GM12873 (cell line): Measurements from ENCODE around the gene STK31.

Experiments used
- CTCF ChIP-seq: IDR thresholded peaks from 2 replicates; pipeline ENCODE4 v1.5.1; 2012; ENCODE audit warnings: low read depth, mild to moderate bottlenecking, moderate library complexity, low read length, control low read depth; ENCODE audit not compliant: insufficient read depth; ENCODE audit errors: missing control alignments

Gene STK31

GRCh38 chr7:23759671-23760391 is 49.8 kb downstream of the STK31 start:
- no peak for TF ChIP-seq CTCF

- no peak for TF ChIP-seq CTCF
These were observed 55.9 kb downstream of the STK31 start for GRCh38 chr7:23765943-23766342.

- no peak for TF ChIP-seq CTCF
These were observed 57.5 kb downstream of the STK31 start for GRCh38 chr7:23767514-23767913.

GRCh38 chr7:23768022-23768421 is 58.0 kb downstream of the STK31 start:
- TF ChIP-seq CTCF: no peak

- no peak for TF ChIP-seq CTCF
These were observed 73.1 kb downstream of the STK31 start for GRCh38 chr7:23783115-23783514.

- TF ChIP-seq CTCF: no peak
These were observed 77.3 kb downstream of the STK31 start for GRCh38 chr7:23787272-23787671.

- TF ChIP-seq CTCF: no peak
These were observed 78.8 kb downstream of the STK31 start for GRCh38 chr7:23788843-23789242.
